ENCODE results near the gene ARHGAP45.

- TF ChIP-seq, protein P1, sequence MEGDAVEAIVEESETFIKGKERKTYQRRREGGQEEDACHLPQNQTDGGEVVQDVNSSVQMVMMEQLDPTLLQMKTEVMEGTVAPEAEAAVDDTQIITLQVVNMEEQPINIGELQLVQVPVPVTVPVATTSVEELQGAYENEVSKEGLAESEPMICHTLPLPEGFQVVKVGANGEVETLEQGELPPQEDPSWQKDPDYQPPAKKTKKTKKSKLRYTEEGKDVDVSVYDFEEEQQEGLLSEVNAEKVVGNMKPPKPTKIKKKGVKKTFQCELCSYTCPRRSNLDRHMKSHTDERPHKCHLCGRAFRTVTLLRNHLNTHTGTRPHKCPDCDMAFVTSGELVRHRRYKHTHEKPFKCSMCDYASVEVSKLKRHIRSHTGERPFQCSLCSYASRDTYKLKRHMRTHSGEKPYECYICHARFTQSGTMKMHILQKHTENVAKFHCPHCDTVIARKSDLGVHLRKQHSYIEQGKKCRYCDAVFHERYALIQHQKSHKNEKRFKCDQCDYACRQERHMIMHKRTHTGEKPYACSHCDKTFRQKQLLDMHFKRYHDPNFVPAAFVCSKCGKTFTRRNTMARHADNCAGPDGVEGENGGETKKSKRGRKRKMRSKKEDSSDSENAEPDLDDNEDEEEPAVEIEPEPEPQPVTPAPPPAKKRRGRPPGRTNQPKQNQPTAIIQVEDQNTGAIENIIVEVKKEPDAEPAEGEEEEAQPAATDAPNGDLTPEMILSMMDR (IDR thresholded peaks at IDR 0.05; ENCODE audit: low read length), result no peak
- TF ChIP-seq EZH2 (IDR thresholded peaks at IDR 0.05; ENCODE audit: borderline replicate concordance, low read length), result no peak
Observed at GRCh38 chr19:1052349-1052975, 14.5 kb upstream of the ARHGAP45 start.

All from OCI-LY1 (cell line).